CD4-positive, alpha-beta T cell treated with Interleukin-1 beta for 1 hour (primary cell): ENCODE results near the gene VPS25.
A peak's percentile ranks its signal among the peaks of the same experiment; 100 is the strongest.

ENCODE experiments used
- DNase-seq, 2 donors: peaks; one replicate each; pipeline ENCODE4 v3.0.0-alpha.2; 2020 to 2022

VPS25 gene

DNA sequence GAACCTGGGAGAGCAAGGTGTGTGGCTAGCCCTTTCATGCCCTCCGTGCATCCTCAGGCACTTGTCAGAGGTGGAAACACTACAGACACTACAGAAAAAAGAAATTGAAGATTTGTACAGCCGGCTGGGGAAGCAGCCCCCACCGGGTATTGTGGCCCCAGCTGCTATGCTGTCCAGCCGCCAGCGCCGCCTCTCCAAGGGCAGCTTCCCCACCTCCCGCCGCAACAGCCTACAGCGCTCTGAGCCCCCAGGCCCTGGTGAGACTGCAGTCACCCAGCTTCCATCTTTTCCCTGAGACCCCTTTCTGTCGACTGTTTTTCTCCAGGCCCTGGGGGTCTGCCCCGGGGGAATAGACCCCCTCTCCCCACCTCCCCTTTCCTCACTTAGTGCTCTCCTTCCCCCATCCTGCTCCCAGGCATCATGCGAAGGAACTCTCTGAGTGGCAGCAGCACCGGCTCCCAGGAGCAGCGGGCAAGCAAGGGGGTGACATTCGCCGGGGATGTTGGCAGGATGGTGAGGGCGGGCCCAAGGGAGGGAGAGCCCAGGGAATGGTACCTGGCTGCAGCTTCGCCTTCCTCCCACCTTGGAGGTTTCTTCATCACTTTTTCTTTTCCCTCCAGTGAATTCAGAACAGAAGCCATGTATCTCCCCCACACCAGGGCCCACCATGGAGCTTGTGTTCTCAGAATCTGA, 23.0 kb downstream of the VPS25 start:
- no peak for DNase-seq

DNA sequence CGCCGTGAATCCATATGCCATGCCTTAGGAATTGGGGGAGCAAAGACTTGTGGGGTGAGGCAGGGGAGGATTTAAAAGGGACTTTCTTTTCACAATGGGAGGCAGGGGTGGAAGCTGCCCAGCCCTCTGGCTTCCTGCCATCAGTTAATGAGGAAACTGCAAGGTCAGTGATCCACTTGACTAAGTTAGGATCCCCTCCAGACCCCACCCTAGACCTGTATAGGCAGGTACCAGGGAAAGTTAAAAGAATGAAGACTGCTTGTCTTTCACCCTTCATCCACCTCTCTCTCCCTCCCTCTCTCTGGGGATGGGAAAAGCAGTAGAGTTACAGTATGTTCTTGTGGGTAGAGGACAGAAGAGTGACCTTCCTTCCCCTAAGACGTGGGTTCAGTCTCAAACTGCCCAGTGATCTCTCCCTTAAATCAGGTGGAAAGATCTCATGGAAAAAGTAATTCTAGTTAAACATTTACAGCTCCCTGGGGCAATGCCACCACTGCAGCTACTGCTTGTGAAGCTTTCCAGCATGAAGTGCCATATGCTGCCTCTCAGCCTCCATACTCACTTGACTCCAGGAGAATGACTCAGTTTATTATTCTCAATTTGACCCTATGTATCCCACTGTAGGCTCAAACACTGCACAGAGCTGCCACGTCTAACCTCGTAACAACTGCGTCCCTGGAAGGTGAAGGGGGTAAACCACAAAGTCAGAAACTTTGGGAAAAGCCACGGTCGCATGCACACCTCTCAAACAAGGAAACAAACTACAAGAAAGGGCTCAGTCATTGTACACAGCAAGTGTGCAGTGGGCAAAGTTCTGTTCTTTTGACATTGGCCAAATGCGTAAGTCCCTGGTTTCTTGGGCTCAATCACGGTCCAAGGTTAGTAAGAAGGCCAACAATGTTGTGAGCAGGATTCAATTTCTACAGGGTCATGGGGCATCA, 24.1 kb downstream of the VPS25 start:
- no peak for DNase-seq

DNA sequence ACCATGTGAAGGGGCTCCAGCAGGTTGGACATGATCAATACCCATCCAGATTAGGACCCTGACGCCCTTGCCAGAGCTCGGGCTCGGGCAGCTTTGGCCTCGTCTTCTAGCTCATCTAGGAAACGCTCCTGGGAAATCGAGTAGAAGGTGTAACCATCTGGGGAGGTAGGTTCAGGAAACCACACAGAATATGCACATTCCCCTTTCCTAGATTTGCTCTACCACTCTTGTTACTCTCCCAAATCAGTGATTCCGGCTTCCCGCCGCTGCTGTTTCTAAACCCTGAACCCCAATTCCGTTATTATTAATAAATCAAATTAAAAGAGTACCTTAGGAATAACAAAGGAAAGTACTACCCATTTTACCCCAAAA, 24.7 kb downstream of the VPS25 start:
- no peak for DNase-seq

DNA sequence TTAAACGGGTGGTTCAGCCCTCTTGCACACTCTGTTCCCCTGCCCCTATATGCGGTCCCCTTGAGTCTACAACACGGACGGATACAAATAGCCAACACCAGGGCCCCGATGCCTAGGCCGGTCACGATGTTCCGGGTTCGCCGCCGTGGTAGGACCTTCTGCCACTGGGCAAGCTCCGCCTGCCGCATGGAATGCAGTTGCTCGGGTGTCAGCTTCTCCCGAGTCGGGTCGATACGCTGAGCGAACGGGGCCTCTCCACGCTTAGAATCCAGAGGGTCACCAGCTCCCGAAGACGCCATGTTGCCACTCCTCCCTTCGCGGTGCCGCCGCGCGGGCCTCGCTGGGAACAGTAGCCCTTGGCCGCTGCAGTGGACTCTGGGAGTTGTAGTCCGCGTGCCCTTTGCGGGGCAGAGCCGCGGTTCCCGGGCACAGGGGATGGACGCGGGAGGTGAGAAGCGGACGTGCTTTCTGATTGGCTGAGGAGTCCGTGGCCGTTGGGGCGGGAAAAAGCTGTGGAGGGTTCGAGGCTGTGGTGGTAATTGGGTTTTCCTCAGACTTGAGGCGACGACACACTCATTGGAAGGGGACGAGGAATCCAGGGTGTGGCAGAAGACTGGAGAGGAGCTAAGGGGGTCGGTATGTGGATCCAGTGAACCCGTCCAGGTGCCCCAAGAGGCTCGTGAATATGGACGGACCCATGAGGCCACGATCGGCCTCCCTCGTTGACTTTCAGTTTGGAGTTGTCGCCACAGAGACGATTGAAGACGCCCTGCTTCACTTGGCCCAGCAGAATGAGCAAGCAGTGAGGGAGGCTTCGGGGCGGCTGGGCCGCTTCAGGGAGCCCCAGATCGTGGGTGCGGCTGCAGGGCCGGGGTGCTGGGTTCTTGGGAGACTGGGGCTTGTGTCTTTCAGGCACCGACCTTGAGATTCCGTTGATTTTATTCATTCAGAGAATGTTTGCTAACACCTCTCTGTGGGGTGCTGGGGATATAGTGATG, 25.4 kb downstream of the VPS25 start, which contains the start of the genes CNTD1 and COA3:
Gene CNTD1, plus strand, starts transcription at position 479 of the 998 bp plus-strand sequence. Its CDS starts 207 bp downstream, at position 686.
Gene COA3, minus strand, starts transcription at position 322 of the 998 bp plus-strand sequence. Its CDS starts 23 bp downstream, at position 299.
- DNase-seq, result peak; percentile 77 to 78

DNA sequence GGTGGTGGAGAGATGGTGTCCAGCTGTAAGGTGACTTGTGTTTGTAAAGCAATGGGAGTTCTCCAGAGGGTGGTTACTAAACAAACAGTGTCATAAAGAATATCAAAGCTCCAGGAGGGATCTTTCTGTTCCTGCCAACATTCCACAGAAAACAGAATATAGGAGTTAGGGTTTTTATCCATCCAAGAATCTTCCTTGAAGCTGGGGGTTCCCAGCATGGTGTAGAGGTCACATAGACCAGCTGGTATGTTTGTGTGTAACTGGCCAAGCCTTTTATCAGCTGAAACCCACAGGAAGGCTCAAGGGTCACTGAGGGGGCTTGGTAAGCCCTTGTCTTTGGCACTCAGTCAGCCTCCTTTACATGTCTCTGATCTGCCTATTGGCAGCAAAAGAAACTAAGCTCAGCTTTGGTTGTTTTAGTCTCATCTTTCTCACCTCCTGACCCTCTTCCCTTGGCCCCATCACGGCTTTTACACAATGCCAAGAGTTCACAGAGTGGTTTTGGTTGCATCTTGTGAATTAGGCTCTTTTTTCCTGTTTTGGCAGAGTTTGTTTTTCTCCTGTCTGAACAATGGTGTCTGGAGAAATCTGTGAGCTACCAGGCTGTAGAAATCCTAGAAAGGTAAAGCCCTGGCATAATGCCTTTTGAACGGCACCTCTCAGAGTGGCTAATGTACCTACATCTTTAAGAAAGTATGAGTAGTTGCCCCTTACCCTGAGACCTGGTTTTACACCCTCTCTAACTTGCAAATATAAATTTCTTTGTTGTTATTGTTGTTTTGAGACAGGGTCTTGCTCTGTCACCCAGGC, 30.0 kb downstream of the VPS25 start:
- DNase-seq, result no peak

DNA sequence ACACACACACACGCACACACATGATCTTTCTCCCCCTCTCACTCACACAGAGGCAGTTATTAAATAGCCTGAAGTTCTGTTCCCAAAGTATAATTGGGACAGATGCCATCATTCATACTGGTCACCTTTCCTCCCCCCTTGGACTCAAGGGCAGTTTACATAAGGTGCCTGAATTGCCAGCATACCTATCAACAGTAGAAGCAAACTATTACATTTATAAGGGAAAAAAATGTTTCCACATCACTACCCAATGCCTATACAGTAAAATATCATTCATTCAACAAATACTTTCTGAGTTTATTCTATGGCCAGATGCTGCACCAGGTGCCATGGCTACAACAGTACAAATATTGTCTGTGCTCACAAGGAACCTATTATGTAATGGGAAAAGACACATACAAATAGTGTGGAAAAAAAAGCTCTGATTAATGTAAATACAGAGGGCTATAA, 31.7 kb downstream of the VPS25 start:
- no peak for DNase-seq

DNA sequence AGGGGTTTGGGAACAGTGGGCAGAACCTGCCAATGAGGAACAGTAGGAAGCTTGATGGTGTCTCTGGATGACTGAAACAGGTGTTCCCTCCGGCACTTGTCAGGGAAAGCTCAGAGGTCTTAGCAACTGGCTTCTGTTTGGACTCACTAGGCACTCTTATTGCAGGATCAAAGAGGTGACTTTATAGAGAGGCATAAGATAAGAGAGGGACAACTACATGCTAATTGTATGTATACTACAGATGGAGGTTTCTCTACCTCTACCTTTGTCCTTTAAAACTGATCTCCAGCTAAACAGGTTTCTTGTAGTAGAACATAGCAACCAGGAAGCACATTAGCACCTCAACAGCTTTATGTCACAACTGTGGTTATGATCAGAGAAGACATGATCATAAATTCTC, 33.0 kb downstream of the VPS25 start:
- no peak for DNase-seq

DNA sequence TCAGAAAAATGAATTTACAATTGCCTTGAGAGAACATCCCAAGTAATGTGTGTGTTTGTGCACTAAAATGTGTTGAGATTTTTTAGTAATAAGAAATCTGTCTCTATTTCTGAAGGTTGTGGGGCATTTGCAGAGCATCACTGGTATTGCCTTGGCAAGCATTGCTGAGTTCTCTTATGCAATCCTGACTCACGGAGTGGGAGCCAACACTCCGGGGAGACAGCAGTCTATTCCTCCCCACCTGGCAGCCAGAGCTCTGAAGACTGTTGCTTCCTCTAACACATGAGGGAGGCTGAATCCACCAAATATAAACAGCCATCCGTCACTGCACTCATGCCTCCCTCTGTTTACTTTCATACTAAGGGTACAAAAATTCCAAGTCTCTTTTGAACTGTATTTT, 36.0 kb downstream of the VPS25 start:
- DNase-seq, result no peak

DNA sequence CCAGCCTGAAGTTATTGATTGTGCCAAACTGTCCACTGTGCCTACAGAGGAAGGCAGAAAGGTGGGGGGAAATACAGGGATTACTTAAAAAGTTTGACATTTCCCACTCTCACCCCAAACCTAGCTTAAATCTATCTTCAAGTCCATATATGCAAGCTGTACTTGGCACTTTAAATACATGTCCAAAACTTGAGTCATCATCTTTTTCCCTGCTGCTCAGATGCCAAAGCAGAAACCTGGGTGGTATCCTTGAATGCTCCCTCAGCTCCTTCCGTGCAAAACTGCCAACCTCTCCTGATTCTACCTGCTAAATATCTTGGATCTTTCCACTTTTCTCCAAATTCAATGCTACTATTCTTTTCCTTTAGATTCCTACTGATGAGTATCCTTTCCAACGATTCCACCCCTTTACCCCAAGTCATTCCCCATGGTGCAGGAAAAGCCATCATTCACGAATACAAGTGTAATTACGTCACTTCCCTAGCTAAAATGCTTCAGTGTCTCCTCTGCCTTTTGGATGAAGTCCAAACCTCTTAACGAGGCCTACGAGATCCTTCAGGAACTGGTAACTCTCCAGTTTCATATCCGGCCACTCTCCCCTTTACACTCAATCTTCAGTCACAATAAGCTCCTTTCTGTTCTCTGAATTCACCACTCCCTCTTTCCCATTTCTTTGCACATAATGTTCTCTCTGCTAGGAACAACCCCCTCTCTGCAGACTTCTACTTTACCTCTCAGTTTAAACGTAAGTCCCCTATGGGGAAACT, 41.6 kb downstream of the VPS25 start:
- no peak for DNase-seq

DNA sequence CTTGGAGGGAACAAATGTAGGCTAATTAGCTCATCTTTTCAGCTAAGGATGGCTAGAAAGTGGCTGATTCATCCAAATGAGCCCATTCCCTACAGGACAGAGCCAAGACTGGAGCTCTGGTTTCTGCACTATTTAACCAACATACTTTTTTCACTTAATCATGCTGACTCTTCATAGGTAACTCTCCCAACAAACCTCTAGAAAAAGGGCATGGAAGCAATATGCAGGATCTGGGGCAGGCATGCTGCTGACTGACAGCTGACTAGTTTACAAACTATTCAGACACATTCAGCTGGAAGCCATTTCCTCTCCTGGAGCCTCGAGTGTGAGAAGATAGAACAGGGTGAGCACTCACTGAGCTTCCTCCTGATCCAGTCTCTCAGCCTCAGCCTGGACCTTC, 44.6 kb downstream of the VPS25 start:
- no peak for DNase-seq

DNA sequence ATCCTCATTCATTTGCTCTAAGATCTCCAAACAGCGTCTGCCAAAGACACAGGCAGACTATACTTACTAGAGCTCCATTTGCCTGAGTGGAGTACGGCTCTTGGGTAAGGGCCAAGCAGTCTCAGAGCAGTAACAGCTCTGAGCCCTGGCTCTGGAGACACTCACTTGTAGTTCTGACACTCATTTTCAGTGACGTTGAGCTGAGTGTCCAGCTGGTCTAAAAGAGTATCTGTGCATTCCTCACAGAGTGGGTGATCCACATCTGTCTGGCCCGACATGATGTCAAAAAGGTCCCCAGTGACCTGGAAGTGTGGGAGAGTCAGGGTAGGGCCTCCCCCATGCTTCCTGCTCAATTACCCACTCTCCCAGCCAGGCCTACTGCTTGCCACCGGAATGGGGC, 45.1 kb downstream of the VPS25 start:
- DNase-seq, result no peak

DNA sequence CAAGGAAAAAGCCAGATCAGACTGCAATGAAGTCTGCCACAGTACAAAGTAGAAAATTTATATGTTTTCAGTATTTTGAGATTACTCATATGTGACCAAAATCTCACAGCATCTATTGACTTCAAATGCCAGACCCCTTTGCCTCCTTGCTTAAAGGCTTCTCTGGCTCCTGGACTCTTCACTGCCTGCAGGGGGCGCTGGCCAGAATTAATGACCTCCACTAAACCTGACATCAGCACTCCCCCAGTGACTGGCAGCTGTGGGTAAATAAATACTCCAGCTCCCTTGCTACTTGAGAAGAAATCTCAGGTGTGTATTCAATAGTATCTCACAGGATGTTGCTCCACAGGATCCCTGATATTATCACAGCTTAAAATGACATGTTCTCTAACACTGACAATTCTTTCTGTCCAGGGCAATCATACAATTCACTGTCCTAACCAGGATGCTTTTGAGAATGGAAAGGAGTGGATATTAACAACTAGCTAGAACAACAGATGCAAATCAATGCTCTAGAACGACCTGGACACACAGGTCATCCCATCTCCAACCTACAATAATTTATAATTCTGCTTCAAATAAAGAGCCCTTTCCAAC, 46.8 kb downstream of the VPS25 start:
- DNase-seq, result peak; percentile 68 to 69

DNA sequence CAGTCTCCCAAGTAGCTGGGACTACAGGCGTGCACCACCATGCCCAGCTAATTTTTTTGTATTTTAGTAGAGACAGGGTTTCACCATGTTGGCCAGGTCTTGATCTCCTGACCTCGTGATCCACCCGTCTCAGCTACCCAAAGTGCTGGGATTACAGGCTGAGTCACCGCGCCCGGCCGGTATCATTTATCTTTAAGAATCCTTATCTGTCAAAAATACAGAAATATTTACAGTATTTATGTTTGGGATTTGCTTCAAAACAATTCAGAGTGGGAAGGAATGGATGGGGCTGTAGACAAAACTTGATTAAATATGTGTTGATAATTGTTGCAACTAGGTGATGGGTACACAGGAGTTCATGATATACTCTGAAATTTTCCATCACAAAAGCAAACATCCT, 47.9 kb downstream of the VPS25 start:
- DNase-seq, result no peak

DNA sequence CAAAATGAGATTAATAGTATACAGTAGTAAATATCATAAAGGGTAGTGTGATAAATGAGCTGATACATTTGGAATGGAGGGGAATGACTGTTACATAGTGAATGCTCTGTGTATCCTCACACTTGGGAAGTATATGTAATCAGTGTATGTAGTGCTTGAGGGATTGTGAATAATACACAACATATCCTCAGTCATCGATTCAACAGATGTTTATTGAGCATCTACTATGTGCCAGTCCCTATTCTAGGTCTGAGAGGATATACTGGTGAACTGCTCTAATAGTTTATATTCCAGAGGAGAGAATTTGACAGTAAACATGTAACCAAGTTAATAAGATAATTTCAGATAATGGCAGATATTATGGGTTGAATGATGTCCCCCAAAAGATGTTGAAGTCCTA, 54.2 kb downstream of the VPS25 start:
- no peak for DNase-seq
